IMR-90 (cell line): ENCODE results near the gene GADL1. TPM values are rescaled to one million over a fixed set of nuclear protein-coding genes. Genes with fewer than 3 reads are reported as not detected.

Source experiments
- ATAC-seq: fragments of 200-7000 bp; cut with Tn5 transposase; 2 replicates; pipeline ENCODE4 v1.9.1; 2020; ENCODE audit warnings: low read depth, mild to moderate bottlenecking, moderate library complexity
- BruUV-seq: library from RNA; stranded (reverse); fragments of 400-500 nt; replicated peaks from 2 replicates; lab custom pipeline; 2021; lab: Mats Ljungman, UMichigan
- CTCF ChIA-PET: fragments of 300-600 bp; formaldehyde crosslinking; extraction: SDS; loops from one replicate; lab custom pipeline; 2021; ENCODE audit warnings: antibody characterized with exemption; lab: Yijun Ruan, JAX
- POLR2A ChIA-PET: fragments of 300-600 bp; sonication (Branson Sonifier 250); formaldehyde crosslinking; loops from one replicate; lab custom pipeline; 2022; ENCODE audit warnings: antibody characterized with exemption; ENCODE audit not compliant: unreplicated experiment; lab: Charles Lee
- DNase-seq: peaks from one replicate; pipeline ENCODE4 v3.0.0; 2013
- H2AFZ ChIP-seq: replicated peaks from 2 replicates; pipeline ENCODE3; 2013; ENCODE audit warnings: low read length, mild to moderate bottlenecking; ENCODE audit not compliant: poor library complexity
- H2AK5ac ChIP-seq: 2 replicates; pipeline ENCODE4 v1.6.1; 2013; ENCODE audit warnings: low read depth, low read length, inconsistent platforms
- H2AK9ac ChIP-seq: replicated peaks from 2 replicates; pipeline ENCODE3; 2013; ENCODE audit warnings: mild to moderate bottlenecking, low read depth, low read length, moderate library complexity; ENCODE audit not compliant: poor library complexity
- H2BK120ac ChIP-seq: 2 replicates; pipeline ENCODE4 v1.6.1; 2013; ENCODE audit warnings: low read depth, low read length, inconsistent platforms
- H2BK15ac ChIP-seq: 3 replicates; pipeline ENCODE4 v1.6.1; 2013; ENCODE audit warnings: low read depth, low read length, inconsistent platforms
- H2BK20ac ChIP-seq: 2 replicates; pipeline ENCODE4 v1.6.1; 2013; ENCODE audit warnings: low read depth, mild to moderate bottlenecking, inconsistent platforms, low read length, moderate library complexity
- H2BK5ac ChIP-seq: 2 replicates; pipeline ENCODE4 v1.6.1; 2013; ENCODE audit warnings: mild to moderate bottlenecking, low read depth, low read length, inconsistent platforms; ENCODE audit not compliant: poor library complexity, severe bottlenecking
- H3K14ac ChIP-seq: replicated peaks from 2 replicates; pipeline ENCODE4 v1.6.1; 2013; ENCODE audit warnings: low read depth, low read length, inconsistent platforms
- H3K18ac ChIP-seq: 2 replicates; pipeline ENCODE4 v1.6.1; 2013; ENCODE audit warnings: low read depth, low read length, control low read depth
- H3K23ac ChIP-seq: 2 replicates; pipeline ENCODE4 v1.6.1; 2013; ENCODE audit warnings: low read depth, low read length, inconsistent platforms
- H3K27ac ChIP-seq: 2 replicates; pipeline ENCODE4 v1.5.1; 2013; ENCODE audit warnings: mild to moderate bottlenecking, control low read depth, low read length; ENCODE audit not compliant: insufficient read depth
- H3K27me3 ChIP-seq: 2 replicates; pipeline ENCODE4 v1.6.1; 2013; ENCODE audit warnings: low read length; ENCODE audit not compliant: control insufficient read depth, insufficient read depth
- H3K36me3 ChIP-seq: 2 replicates; pipeline ENCODE4 v1.6.1; 2013; ENCODE audit warnings: low read length, mixed read lengths; ENCODE audit not compliant: control insufficient read depth, insufficient read depth
- H3K4ac ChIP-seq: 2 replicates; pipeline ENCODE4 v1.6.1; 2013; ENCODE audit warnings: low read depth, low read length, inconsistent platforms
- H3K4me1 ChIP-seq: 2 replicates; pipeline ENCODE4 v1.6.1; 2013; ENCODE audit warnings: low read length, mixed read lengths; ENCODE audit not compliant: control insufficient read depth, insufficient read depth
- H3K4me2 ChIP-seq: 2 replicates; pipeline ENCODE4 v1.6.1; 2013; ENCODE audit warnings: low read depth, mild to moderate bottlenecking, control low read depth, low read length, moderate library complexity
- H3K4me3 ChIP-seq: 2 replicates; pipeline ENCODE4 v1.5.1; 2013; ENCODE audit warnings: low read depth, mild to moderate bottlenecking, control low read depth, low read length, moderate library complexity; ENCODE audit not compliant: insufficient read depth
- H3K56ac ChIP-seq: 2 replicates; pipeline ENCODE4 v1.6.1; 2013; ENCODE audit warnings: low read length, inconsistent platforms; ENCODE audit not compliant: insufficient read depth; ENCODE audit errors: extremely low read depth
- H3K79me1 ChIP-seq, 2 experiments: 2 replicates each; pipeline ENCODE4 v1.6.1; 2013; ENCODE audit warnings: low read length in 2 of 2, inconsistent platforms in 1 of 2, low read depth in 1 of 2
- H3K9ac ChIP-seq: 2 replicates; pipeline ENCODE4 v1.6.1; 2013; ENCODE audit warnings: low read depth, low read length, control low read depth
- H3K9me1 ChIP-seq: 2 replicates; pipeline ENCODE4 v1.6.1; 2013; ENCODE audit warnings: low read length, inconsistent platforms; ENCODE audit not compliant: insufficient read depth
- H3K9me3 ChIP-seq: 2 replicates; pipeline ENCODE4 v1.6.1; 2013; ENCODE audit warnings: low read length; ENCODE audit not compliant: control insufficient read depth, insufficient read depth
- H4K20me1 ChIP-seq: 2 replicates; pipeline ENCODE4 v1.6.1; 2013; ENCODE audit warnings: low read length, inconsistent platforms; ENCODE audit not compliant: insufficient read depth
- H4K5ac ChIP-seq: 2 replicates; pipeline ENCODE4 v1.6.1; 2013; ENCODE audit warnings: mild to moderate bottlenecking, low read depth, low read length, control low read depth
- H4K8ac ChIP-seq, 2 experiments: 2 replicates each; pipeline ENCODE4 v1.6.1; 2013; ENCODE audit warnings: low read depth in 2 of 2, low read length in 2 of 2, control low read depth in 1 of 2, inconsistent platforms in 1 of 2
- H4K91ac ChIP-seq: 2 replicates; pipeline ENCODE4 v1.6.1; 2013; ENCODE audit warnings: low read depth, low read length, inconsistent platforms; ENCODE audit not compliant: insufficient read depth
- CEBPB ChIP-seq: IDR thresholded peaks from 2 replicates; pipeline ENCODE4 v1.6.1; 2012; ENCODE audit warnings: low read depth, low read length, improper control_type of control experiment
- CHD1 ChIP-seq: IDR thresholded peaks from 2 replicates; pipeline ENCODE4 v1.6.1; 2012; ENCODE audit warnings: low read depth, low read length, improper control_type of control experiment
- CTCF ChIP-seq: conservative IDR thresholded peaks from 2 replicates; pipeline ENCODE4 v1.5.1; 2012; ENCODE audit warnings: mild to moderate bottlenecking, low read depth, low read length, improper control_type of control experiment
- MAFK ChIP-seq: IDR thresholded peaks from 2 replicates; pipeline ENCODE4 v1.6.1; 2012; ENCODE audit warnings: low read depth, low read length, improper control_type of control experiment
- MAZ ChIP-seq: IDR thresholded peaks from 2 replicates; pipeline ENCODE4 v1.6.1; 2012; ENCODE audit warnings: low read depth, mild to moderate bottlenecking, low read length, improper control_type of control experiment, moderate library complexity, borderline replicate concordance
- MXI1 ChIP-seq: IDR thresholded peaks from 2 replicates; pipeline ENCODE4 v1.6.1; 2012; ENCODE audit warnings: low read depth, mild to moderate bottlenecking, low read length, moderate library complexity, borderline replicate concordance
- NFE2L2 ChIP-seq: fragments of 150-350 bp; IDR thresholded peaks from 2 replicates; pipeline ENCODE4 v1.6.1; 2016; ENCODE audit warnings: low read depth, mild to moderate bottlenecking, low read length
- POLR2A ChIP-seq: IDR thresholded peaks from 2 replicates; pipeline ENCODE4 v1.6.1; 2012; ENCODE audit warnings: mild to moderate bottlenecking, low read depth, low read length
- RAD21 ChIP-seq: IDR thresholded peaks from 2 replicates; pipeline ENCODE4 v1.6.1; 2012; ENCODE audit warnings: low read length, improper control_type of control experiment
- SMC3 ChIP-seq: fragments of 150-350 bp; IDR thresholded peaks from 2 replicates; pipeline ENCODE4 v1.6.1; 2016; ENCODE audit warnings: low read depth, mild to moderate bottlenecking, antibody characterized with exemption, low read length, moderate library complexity
- WGBS, 2 experiments: methylation state at CpG; one replicate each; pipeline versions ENCODE4 v1.1.5 to v1.1.7; 2013; ENCODE audit warnings: missing lambda C conversion rate in 2 of 2; ENCODE audit not compliant: insufficient read length in 1 of 2; ENCODE audit errors: extremely low coverage in 2 of 2; 5-methylcytosine and 5-hydroxymethylcytosine counted together
- dilution Hi-C: fragments of 300-500 bp; cut with HindIII; formaldehyde crosslinking; loops from one replicate; pipeline ENCODE4 v1.14.3; 2018; ENCODE audit warnings: low sequenced_read_pairs; ENCODE audit not compliant: unreplicated experiment
- in situ Hi-C: fragments of 300-500 bp; cut with MboI; formaldehyde crosslinking; loops from 3 replicates; pipeline ENCODE4 v1.14.3; 2019; ENCODE audit warnings: low sequenced_read_pairs, inconsistent platforms, mixed read lengths
- intact Hi-C: fragments of 100-400 bp; cut with micrococcal nuclease; formaldehyde crosslinking; loops from 2 replicates; pipeline ENCODE4 v1.10.0; 2022
- polyA plus RNA-seq, 3 experiments: library from polyadenylated mRNA; depleted of rRNA; stranded (reverse); fragments of >200 nt; gene quantifications; 2 replicates each; pipeline ENCODE4 v1.2.3, GENCODE V29; 2012; ENCODE audit warnings: low replicate concordance in 1 of 3
- total RNA-seq: library from RNA; depleted of rRNA; stranded (reverse); fragments of >200 nt; gene quantifications from 2 replicates; pipeline ENCODE4 v1.2.3, GENCODE V29; 2012

Gene GADL1
- total and polyA plus RNA-seq, 2 of the 4 experiments (the other 2 are of a cell fraction) = not detected

- intact Hi-C loops = no loop called here
- no peak overlapping the region for H2BK120ac ChIP-seq
- BruUV-seq = no TSS peak
Observed at GRCh38 chr3:30895329-30895728, 868 bp upstream of the GADL1 start.

More at GRCh38 chr3:30895329-30895728, 868 bp upstream of the GADL1 start:
- H3K23ac ChIP-seq = no peak overlapping the region
- no peak overlapping the region for H3K18ac ChIP-seq
- no peak overlapping the region for H3K56ac ChIP-seq
- ChIA-PET CTCF (no interaction called here), POLR2A (no interaction called here)
- H4K91ac ChIP-seq = no peak overlapping the region
- no peak overlapping the region for H2BK15ac ChIP-seq
- H4K5ac ChIP-seq = no peak overlapping the region
- dilution Hi-C loops (no loop called here), in situ Hi-C loops (no loop called here)
- no peak overlapping the region for H3K27ac ChIP-seq
- H3K36me3 ChIP-seq = no peaks in the 10 kb centered on the region
- H3K4me2 ChIP-seq = no peak overlapping the region
- DNase-seq (no peak), ATAC-seq (no peak)
- TF ChIP-seq POLR2A (no peak), NFE2L2 (no peak), CEBPB (no peak), MAZ (no peak), CHD1 (no peak), CTCF (no peak), MAFK (no peak), SMC3 (no peak), RAD21 (no peak), MXI1 (no peak)
- H2AK5ac ChIP-seq = no peak overlapping the region
- H3K9me3 ChIP-seq = no peaks in the 10 kb centered on the region
- H3K79me1 ChIP-seq = no peaks in the 10 kb centered on the region
- no peak overlapping the region for H2AFZ ChIP-seq
- no peak overlapping the region for H3K14ac ChIP-seq
- no peaks in the 10 kb centered on the region for H3K4me1 ChIP-seq
- no peak overlapping the region for H3K4ac ChIP-seq
- no peak overlapping the region for H3K4me3 ChIP-seq
- no CpG with 5 or more reads among the region's 5 CpGs for WGBS, 2 experiments
- H2BK20ac ChIP-seq = no peak overlapping the region
- H3K9me1 ChIP-seq = no peaks in the 10 kb centered on the region
- no peak overlapping the region for H4K8ac ChIP-seq
- H3K9ac ChIP-seq = no peak overlapping the region
- H3K27me3 ChIP-seq = peaks cover 18% of the 10 kb centered on the region
- no peak overlapping the region for H2BK5ac ChIP-seq
- H4K20me1 ChIP-seq = no peaks in the 10 kb centered on the region
- no peak overlapping the region for H2AK9ac ChIP-seq
